HL-60 (cell line): ENCODE measurements around the gene NONO.
"Not testable (repeated sequence)": the region's sequence is repeated elsewhere in the genome, so short reads cannot be mapped to it uniquely, and the experiment has no call there.

Experiments used
- DNase-seq, 2 experiments: peaks; one replicate each; pipeline ENCODE4 v3.0.0-alpha.2; 2010 to 2020; ENCODE audit warnings: low read depth in 1 of 2, low spot score in 1 of 2
- H3K27ac ChIP-seq: fragments of 250-450 bp; sonication (Bioruptor Pico); replicated peaks from 2 replicates; pipeline ENCODE4 v1.5.1; 2020; ENCODE audit warnings: mild to moderate bottlenecking, moderate library complexity
- H3K27me3 ChIP-seq: fragments of 250-450 bp; sonication (Bioruptor Pico); 2 replicates; pipeline ENCODE4 v1.5.1; 2021; ENCODE audit warnings: mild to moderate bottlenecking, moderate library complexity; ENCODE audit not compliant: insufficient read depth, poor library complexity, severe bottlenecking
- H3K4me3 ChIP-seq: replicated peaks from 2 replicates; pipeline ENCODE4 v1.5.1; 2011; ENCODE audit warnings: mild to moderate bottlenecking, control low read depth, low read length; ENCODE audit not compliant: insufficient read depth
- CTCF ChIP-seq: IDR thresholded peaks from one replicate; pipeline ENCODE4 v1.5.1; 2011; ENCODE audit warnings: low read length, control low read depth, inconsistent platforms; ENCODE audit not compliant: insufficient read depth
- GABPA ChIP-seq: IDR thresholded peaks from 2 replicates; pipeline ENCODE4 v1.6.1; 2012; ENCODE audit warnings: low read depth
- POLR2AphosphoS5 ChIP-seq: IDR thresholded peaks from 2 replicates; pipeline ENCODE4 v1.6.1; 2012; ENCODE audit warnings: low read depth
- SPI1 ChIP-seq: IDR thresholded peaks from 2 replicates; pipeline ENCODE4 v1.6.1; 2012; ENCODE audit warnings: low read depth, mild to moderate bottlenecking, borderline replicate concordance
- TF ChIP-seq, protein P1 (sequence below): IDR thresholded peaks from 2 replicates; pipeline ENCODE4 v1.6.1; 2012; ENCODE audit warnings: low read depth; ENCODE audit not compliant: insufficient replicate concordance

Gene NONO

GRCh38 chrX:71254092-71254963, 29.1 kb upstream of the NONO start, which contains the start of gene ZMYM3:
Gene ZMYM3, minus strand, starts transcription at chrX:71254140. Its CDS starts 885 bp downstream, at chrX:71253255.
- Histone ChIP-seq H3K27ac (peak within 1 kb of the TSS; percentile 88), H3K27me3 (no peaks in the 10 kb centered on the region), H3K4me3 (peak within 1 kb of the TSS; percentile 53)
- peak in 1 of 2 experiments; percentile 85 for DNase-seq
- TF ChIP-seq SPI1 (no peak), POLR2AphosphoS5 (no peak; the same call in 1 of the 2 replicates), GABPA (no peak), CTCF (no peak)
- TF ChIP-seq, protein P1, sequence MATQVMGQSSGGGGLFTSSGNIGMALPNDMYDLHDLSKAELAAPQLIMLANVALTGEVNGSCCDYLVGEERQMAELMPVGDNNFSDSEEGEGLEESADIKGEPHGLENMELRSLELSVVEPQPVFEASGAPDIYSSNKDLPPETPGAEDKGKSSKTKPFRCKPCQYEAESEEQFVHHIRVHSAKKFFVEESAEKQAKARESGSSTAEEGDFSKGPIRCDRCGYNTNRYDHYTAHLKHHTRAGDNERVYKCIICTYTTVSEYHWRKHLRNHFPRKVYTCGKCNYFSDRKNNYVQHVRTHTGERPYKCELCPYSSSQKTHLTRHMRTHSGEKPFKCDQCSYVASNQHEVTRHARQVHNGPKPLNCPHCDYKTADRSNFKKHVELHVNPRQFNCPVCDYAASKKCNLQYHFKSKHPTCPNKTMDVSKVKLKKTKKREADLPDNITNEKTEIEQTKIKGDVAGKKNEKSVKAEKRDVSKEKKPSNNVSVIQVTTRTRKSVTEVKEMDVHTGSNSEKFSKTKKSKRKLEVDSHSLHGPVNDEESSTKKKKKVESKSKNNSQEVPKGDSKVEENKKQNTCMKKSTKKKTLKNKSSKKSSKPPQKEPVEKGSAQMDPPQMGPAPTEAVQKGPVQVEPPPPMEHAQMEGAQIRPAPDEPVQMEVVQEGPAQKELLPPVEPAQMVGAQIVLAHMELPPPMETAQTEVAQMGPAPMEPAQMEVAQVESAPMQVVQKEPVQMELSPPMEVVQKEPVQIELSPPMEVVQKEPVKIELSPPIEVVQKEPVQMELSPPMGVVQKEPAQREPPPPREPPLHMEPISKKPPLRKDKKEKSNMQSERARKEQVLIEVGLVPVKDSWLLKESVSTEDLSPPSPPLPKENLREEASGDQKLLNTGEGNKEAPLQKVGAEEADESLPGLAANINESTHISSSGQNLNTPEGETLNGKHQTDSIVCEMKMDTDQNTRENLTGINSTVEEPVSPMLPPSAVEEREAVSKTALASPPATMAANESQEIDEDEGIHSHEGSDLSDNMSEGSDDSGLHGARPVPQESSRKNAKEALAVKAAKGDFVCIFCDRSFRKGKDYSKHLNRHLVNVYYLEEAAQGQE = no peak

DNA sequence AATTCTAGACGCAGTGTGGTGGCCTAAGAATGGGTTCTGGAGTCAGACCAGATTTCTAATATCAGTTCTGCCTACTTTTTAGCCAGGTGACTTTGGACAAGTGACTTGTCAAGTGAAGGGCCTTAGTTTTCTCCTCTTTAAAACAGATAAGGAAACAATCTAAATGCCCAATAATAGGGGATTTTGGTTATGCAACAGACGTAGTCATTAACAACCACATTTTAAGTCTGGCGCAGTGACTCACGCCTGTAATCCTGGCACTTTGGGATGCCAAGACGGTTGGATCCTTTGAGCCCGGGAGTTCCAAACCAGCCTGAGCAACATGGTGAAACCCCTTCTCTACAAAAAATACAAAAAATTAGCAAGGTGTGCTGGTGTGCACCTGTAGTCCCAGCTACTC, 27.4 kb upstream of the NONO start:
- Histone ChIP-seq H3K27ac (no peak overlapping the region), H3K4me3 (no peak overlapping the region), H3K27me3 (no peaks in the 10 kb centered on the region)
- no peak for TF ChIP-seq POLR2AphosphoS5
- TF ChIP-seq CTCF = no peak
- no peak for DNase-seq

DNA sequence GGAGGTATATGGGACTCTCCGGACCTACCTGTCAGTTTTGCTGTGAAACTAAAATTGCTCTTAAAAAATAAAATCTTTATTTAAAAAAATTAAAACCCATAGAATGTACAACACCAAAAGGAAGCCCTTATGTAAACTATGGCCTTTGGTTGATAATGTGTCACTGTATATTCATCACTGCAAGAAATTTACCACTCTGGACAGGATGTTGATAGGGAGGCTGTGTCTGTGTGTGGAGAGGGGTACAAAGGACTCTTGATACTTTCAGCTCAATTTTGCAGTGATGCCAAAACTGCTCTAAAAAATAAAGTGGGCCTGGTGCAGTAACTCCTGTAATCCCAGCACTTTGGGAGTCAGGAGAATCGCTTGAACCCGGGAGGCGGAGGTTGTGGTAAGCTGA, 26.6 kb upstream of the NONO start:
- H3K4me3 ChIP-seq = no peak overlapping the region
- no peaks in the 10 kb centered on the region for H3K27me3 ChIP-seq
- no peak for DNase-seq
- no peak overlapping the region for H3K27ac ChIP-seq
- TF ChIP-seq SPI1 (no peak), CTCF (no peak), POLR2AphosphoS5 (no peak), GABPA (no peak)
- TF ChIP-seq, protein P1 = no peak

GRCh38 chrX:71268624-71269023, 14.8 kb upstream of the NONO start:
- H3K27ac ChIP-seq, DNase-seq, H3K4me3 ChIP-seq, H3K27me3 ChIP-seq: not testable (repeated sequence)
